K562 (cell line): Measurements from ENCODE around the gene ZNF552. TPM values are rescaled to one million over a fixed set of nuclear protein-coding genes. Genes with fewer than 3 reads are reported as not detected.
"Not testable (repeated sequence)": the region's sequence is repeated elsewhere in the genome, so short reads cannot be mapped to it uniquely, and the experiment has no call there.

Experiments used
- EHMT2 ChIP-seq: fragments of 450-650 bp; IDR thresholded peaks from 2 replicates; pipeline ENCODE4 v1.6.1; 2018; ENCODE audit warnings: antibody characterized with exemption
- ELF4 ChIP-seq: fragments of 450-650 bp; formaldehyde crosslinking; IDR thresholded peaks from 2 replicates; pipeline ENCODE4 v1.4.0; 2022; ENCODE audit warnings: missing genetic modification characterization
- FOSL1 ChIP-seq: fragments of 200-800 bp; sonication (Bioruptor generic); conservative IDR thresholded peaks from 2 replicates; pipeline ENCODE4 v1.6.1; 2016; ENCODE audit warnings: missing genetic modification characterization, missing compliant biosample characterization
- FOXK2 ChIP-seq, 2 experiments: fragments of 450-650 bp; IDR thresholded peaks in 1 of 2; conservative IDR thresholded peaks in 1 of 2; 2 replicates each; pipeline ENCODE4 v1.6.1; 2016; ENCODE audit warnings: low read depth in 2 of 2, mild to moderate bottlenecking in 1 of 2
- FOXP1 ChIP-seq: sonication (generic); formaldehyde crosslinking; IDR thresholded peaks from 2 replicates; pipeline ENCODE4 v1.8.0; 2022; ENCODE audit warnings: mild to moderate bottlenecking, missing genetic modification reagents
- MBD2 ChIP-seq: sonication (generic); IDR thresholded peaks from 2 replicates; pipeline ENCODE4 v1.6.1; 2016; ENCODE audit warnings: low read depth, borderline replicate concordance
- MGA ChIP-seq: fragments of 450-650 bp; IDR thresholded peaks from 2 replicates; pipeline ENCODE4 v1.6.1; 2016; ENCODE audit warnings: mild to moderate bottlenecking, moderate library complexity
- MYBL2 ChIP-seq, 2 experiments: fragments of 450-650 bp in 1 of 2; sonication (generic) in 1 of 2; formaldehyde crosslinking in 1 of 2; IDR thresholded peaks; 2 replicates each; pipeline versions ENCODE4 v1.6.1 to v1.8.1; 2017 to 2022; ENCODE audit warnings: borderline replicate concordance in 1 of 2, inconsistent platforms in 1 of 2, low read depth in 1 of 2, mild to moderate bottlenecking in 1 of 2, missing genetic modification reagents in 1 of 2, moderate library complexity in 1 of 2
- POLR2AphosphoS5 ChIP-seq: IDR thresholded peaks from 2 replicates; pipeline ENCODE4 v1.6.1; 2011; ENCODE audit warnings: mild to moderate bottlenecking, low read depth, low read length, moderate library complexity; ENCODE audit not compliant: control insufficient read depth, insufficient read depth
- RAD51 ChIP-seq: fragments of 450-650 bp; IDR thresholded peaks from 2 replicates; pipeline ENCODE4 v1.7.1; 2016; ENCODE audit warnings: low read depth, mild to moderate bottlenecking, borderline replicate concordance
- polyA plus RNA-seq, 8 experiments: library from polyadenylated mRNA; depleted of rRNA in 4 of 8; stranded (reverse) in 5 of 8; unstranded in 3 of 8; fragments of >200 nt; fragmentation: Nextera tagmentation in 2 of 8; fragmentation: Illumina TruSeq in 1 of 8; extraction: Ambion mirVana in 2 of 8; extraction: Trizol in 1 of 8; gene quantifications; 2 replicates each; pipeline versions ENCODE4 v1.2.1 to v1.2.3, GENCODE V29; 2011 to 2014; ENCODE audit warnings: inconsistent platforms in 1 of 8, missing spikeins in 1 of 8
- total RNA-seq, 7 experiments: library from RNA; depleted of rRNA in 6 of 7; stranded (reverse); fragments of >200 nt in 6 of 7; fragmentation: Illumina TruSeq in 2 of 7; extraction: Trizol in 2 of 7; gene quantifications; 2 replicates each; pipeline versions ENCODE4 v1.2.1 to v1.2.3, GENCODE V29; 2011 to 2021; ENCODE audit warnings: low replicate concordance in 1 of 7
- TF ChIP-seq, protein P1 (sequence below): fragments of 450-650 bp; IDR thresholded peaks from 2 replicates; pipeline ENCODE4 v1.7.1; 2018; ENCODE audit warnings: mild to moderate bottlenecking, low read depth; ENCODE audit not compliant: partially characterized antibody

Gene ZNF552
- total and polyA plus RNA-seq, 9 of the 15 experiments (the other 6 are each of a cell fraction or from before 2014, with no cell fraction given): 4.4 to 12.4 (median 8.5) TPM

DNA sequence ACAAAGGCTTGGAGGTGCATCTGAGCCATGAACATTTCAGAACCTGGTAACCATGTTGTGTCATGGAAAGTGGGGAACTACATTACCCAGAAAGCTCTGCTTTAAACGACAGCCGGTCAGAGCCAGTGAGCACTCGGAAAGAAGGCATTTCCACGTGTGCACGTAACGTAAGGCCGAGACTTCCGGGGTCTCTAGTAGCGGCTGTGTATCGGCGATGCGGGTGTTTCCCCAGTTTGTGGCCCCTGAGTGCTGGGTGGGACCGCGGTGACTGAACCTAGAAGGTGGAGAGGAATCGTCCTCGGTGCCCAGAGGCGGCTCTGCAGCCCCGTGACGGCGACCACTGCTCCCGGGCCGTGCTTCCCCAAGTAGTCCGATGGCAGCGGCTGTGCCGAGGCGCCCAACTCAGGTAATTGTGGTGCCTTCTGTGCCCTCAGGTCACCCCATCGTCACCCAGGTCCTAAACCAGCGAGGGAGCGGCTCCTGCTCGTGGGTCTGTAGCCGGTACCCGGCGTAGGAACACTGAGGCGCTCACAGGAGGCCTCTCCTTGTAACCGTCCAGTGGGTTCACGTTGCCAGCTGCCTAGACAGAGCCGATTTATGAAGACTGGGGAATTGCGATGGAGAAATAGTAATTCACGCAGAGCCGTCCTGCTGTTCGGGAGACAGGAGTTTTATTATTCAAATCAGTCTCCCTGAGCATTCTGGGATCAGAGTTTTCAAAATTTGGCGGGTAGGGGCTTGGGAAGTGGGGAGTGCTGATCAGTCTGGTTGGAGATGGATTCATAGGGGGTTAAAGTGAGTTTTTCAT, 35.2 kb upstream of the ZNF552 start, which contains the start of gene ZNF587 (continued):
- peak; percentile 24; the same call in 1 of the 2 replicates for TF ChIP-seq MGA
- TF ChIP-seq POLR2AphosphoS5: peak; percentile 66
- 0 out of 2 replicates have a peak, but pooled peaks have one; percentile 66 for TF ChIP-seq ELF4 (CRISPR knock-in tag)
- TF ChIP-seq, protein P1, sequence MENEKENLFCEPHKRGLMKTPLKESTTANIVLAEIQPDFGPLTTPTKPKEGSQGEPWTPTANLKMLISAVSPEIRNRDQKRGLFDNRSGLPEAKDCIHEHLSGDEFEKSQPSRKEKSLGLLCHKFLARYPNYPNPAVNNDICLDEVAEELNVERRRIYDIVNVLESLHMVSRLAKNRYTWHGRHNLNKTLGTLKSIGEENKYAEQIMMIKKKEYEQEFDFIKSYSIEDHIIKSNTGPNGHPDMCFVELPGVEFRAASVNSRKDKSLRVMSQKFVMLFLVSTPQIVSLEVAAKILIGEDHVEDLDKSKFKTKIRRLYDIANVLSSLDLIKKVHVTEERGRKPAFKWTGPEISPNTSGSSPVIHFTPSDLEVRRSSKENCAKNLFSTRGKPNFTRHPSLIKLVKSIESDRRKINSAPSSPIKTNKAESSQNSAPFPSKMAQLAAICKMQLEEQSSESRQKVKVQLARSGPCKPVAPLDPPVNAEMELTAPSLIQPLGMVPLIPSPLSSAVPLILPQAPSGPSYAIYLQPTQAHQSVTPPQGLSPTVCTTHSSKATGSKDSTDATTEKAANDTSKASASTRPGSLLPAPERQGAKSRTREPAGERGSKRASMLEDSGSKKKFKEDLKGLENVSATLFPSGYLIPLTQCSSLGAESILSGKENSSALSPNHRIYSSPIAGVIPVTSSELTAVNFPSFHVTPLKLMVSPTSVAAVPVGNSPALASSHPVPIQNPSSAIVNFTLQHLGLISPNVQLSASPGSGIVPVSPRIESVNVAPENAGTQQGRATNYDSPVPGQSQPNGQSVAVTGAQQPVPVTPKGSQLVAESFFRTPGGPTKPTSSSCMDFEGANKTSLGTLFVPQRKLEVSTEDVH: peak; percentile 59
- TF ChIP-seq FOSL1 (tag): 0 out of 2 replicates have a peak, but pooled peaks have one; percentile 10
- TF ChIP-seq MBD2: peak; percentile 88
- TF ChIP-seq MYBL2 (IDR thresholded peaks at IDR 0.05; ENCODE audit: low read depth): peak; percentile 47; the same call in 1 of the 2 replicates
- TF ChIP-seq MYBL2 (CRISPR knock-in tag; IDR thresholded peaks at IDR 0.05; ENCODE audit: borderline replicate concordance): not testable (repeated sequence)
- TF ChIP-seq FOXP1: peak; percentile 47; the same call in 1 of the 2 replicates
- peak; percentile 49 to 81 for TF ChIP-seq FOXK2 (conservative IDR thresholded peaks at IDR 0.05 in 1 of 2, IDR thresholded peaks at IDR 0.05 in 1 of 2; ENCODE audit: low read depth in 2 of 2)
- TF ChIP-seq EHMT2: peak; percentile 47; the same call in 1 of the 2 replicates
- peak; percentile 30; the same call in 1 of the 2 replicates for TF ChIP-seq RAD51
